Nucleus accumbens (tissue), 56 donors: ENCODE measurements around the gene KCTD7.
"Not testable (repeated sequence)": the region's sequence is repeated elsewhere in the genome, so short reads cannot be mapped to it uniquely, and the experiment has no call there.

Source experiments
- DNase-seq, 56 donors: peaks; one replicate each; lab custom pipeline; 2025; lab: John Stamatoyannopoulos, UW

KCTD7 gene

GRCh38 chr7:66614596-66614995, 14.1 kb upstream of the KCTD7 start:
- DNase-seq: not testable (repeated sequence)

GRCh38 chr7:66615699-66616098, 13.0 kb upstream of the KCTD7 start:
- DNase-seq: no peak

- DNase-seq: no peak
Observed at GRCh38 chr7:66617295-66617694, 11.4 kb upstream of the KCTD7 start.

- DNase-seq: not testable (repeated sequence)
Observed at GRCh38 chr7:66619341-66619948, 9.2 kb upstream of the KCTD7 start.

GRCh38 chr7:66626331-66626934, 2.2 kb upstream of the KCTD7 start:
- no peak for DNase-seq

- no peak for DNase-seq
Observed at GRCh38 chr7:66627151-66627681, 1.5 kb upstream of the KCTD7 start.

GRCh38 chr7:66627881-66628360, 760 bp upstream of the KCTD7 start:
- peak in 6 of 56 donors; percentile 47 to 73 (median 62) for DNase-seq

- peak in 17 of 56 donors; percentile 4 to 71 (median 50) for DNase-seq
Observed at GRCh38 chr7:66629222-66630062, 761 bp downstream of the KCTD7 start.

GRCh38 chr7:66630531-66630930, 1.9 kb downstream of the KCTD7 start:
- no peak for DNase-seq

- DNase-seq: no peak
Observed at GRCh38 chr7:66631471-66631870, 2.8 kb downstream of the KCTD7 start.

- DNase-seq: no peak
Observed at GRCh38 chr7:66634816-66635215, 6.1 kb downstream of the KCTD7 start.

- not testable (repeated sequence) for DNase-seq
Observed at GRCh38 chr7:66635322-66635981, 6.8 kb downstream of the KCTD7 start.

- DNase-seq: peak in 4 of 56 donors; percentile 1 to 62 (median 6)
Observed at GRCh38 chr7:66635982-66636546, 7.4 kb downstream of the KCTD7 start.

- DNase-seq: no peak
Observed at GRCh38 chr7:66638309-66639099, 9.8 kb downstream of the KCTD7 start.

- no peak for DNase-seq
Observed at GRCh38 chr7:66639773-66640172, 11.1 kb downstream of the KCTD7 start.

- DNase-seq: no peak
Observed at GRCh38 chr7:66640802-66641525, 12.3 kb downstream of the KCTD7 start.

GRCh38 chr7:66641526-66641871, 12.8 kb downstream of the KCTD7 start:
- peak in 15 of 56 donors; percentile 2 to 45 (median 15) for DNase-seq

- DNase-seq: peak in 4 of 56 donors; percentile 4 to 22 (median 21)
Observed at GRCh38 chr7:66642186-66642585, 13.5 kb downstream of the KCTD7 start.

GRCh38 chr7:66642932-66643331, 14.3 kb downstream of the KCTD7 start:
- no peak for DNase-seq
